ENCODE data around the gene ITPR1. TPM values are rescaled to one million over a fixed set of nuclear protein-coding genes. Genes with fewer than 3 reads are reported as not detected.

Gene ITPR1
- total RNA-seq, 2 donors from 2014 or later = 29.3 to 29.8 TPM

DNA sequence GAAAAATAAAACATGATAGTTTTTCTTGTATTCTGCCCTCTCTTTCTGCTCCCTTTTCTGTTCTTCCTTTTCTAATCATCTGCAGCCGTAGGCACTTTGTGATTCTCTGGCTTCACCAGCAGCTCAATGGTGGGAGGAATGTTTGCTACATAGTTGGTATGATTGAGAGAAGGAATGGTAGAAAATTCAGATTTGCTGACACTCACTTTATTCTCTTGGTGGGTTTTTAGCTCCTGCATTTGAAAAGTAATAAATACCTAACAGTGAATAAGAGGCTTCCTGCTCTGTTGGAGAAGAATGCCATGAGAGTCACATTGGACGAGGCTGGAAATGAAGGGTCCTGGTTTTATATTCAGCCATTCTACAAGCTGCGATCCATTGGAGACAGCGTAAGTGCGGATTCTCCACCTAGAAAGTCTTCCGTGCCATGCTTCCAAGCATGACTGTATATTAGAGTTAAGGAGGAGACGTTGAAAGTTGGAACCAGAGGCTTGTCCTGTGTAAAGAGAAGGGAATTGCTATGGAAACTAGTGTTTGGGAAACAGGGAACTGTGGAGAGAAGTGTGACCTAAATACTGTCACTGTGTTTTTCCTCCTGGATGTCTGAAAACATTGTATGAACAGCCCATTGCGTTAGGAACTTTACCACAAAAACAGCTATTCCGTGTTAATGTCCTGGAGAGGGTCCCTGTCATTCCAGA is 148.9 kb downstream of the ITPR1 start:
- Histone ChIP-seq H3K4me1 (no peaks in the 10 kb centered on the region), H3K27ac (no peak overlapping the region), H3K9me3 (no peaks in the 10 kb centered on the region), H3K36me3 (replicated peaks in 1 of 2; ENCODE audit: insufficient read depth in 1 of 2, low read depth in 2 of 2) (no peaks in the 10 kb centered on the region), H3K27me3 (no peaks in the 10 kb centered on the region), H3K4me3 (no peak overlapping the region)
- WGBS, 2 donors = 81 to 88% methylated on average over 9 of the region's 9 CpGs
- ATAC-seq (no peak), DNase-seq (no peak)
- intact Hi-C loops (cut with DNase I) = no loop called here
- TF ChIP-seq, protein P1, sequence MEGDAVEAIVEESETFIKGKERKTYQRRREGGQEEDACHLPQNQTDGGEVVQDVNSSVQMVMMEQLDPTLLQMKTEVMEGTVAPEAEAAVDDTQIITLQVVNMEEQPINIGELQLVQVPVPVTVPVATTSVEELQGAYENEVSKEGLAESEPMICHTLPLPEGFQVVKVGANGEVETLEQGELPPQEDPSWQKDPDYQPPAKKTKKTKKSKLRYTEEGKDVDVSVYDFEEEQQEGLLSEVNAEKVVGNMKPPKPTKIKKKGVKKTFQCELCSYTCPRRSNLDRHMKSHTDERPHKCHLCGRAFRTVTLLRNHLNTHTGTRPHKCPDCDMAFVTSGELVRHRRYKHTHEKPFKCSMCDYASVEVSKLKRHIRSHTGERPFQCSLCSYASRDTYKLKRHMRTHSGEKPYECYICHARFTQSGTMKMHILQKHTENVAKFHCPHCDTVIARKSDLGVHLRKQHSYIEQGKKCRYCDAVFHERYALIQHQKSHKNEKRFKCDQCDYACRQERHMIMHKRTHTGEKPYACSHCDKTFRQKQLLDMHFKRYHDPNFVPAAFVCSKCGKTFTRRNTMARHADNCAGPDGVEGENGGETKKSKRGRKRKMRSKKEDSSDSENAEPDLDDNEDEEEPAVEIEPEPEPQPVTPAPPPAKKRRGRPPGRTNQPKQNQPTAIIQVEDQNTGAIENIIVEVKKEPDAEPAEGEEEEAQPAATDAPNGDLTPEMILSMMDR (IDR thresholded peaks at IDR 0.05) = no peak
- no peak for TF ChIP-seq POLR2A (IDR thresholded peaks at IDR 0.05)

DNA sequence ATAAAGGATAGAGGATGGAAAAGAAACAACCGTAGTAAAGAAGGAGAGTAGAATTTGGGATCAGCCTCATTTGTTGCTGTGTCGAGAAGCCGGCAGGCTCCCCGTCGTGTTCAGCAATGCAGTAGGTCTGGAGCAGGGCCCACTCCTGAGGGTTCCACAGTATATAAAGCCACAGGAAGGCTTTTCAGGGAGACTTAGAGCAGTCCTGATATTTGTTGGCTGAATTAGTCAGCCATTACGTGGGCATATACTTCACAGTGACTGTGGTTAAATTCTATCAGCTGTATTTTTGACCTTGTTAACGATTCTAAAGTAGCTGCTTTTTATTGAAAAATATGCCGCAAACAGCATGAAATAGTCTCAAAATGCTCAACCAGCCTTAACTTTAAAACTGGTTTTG is 149.5 kb downstream of the ITPR1 start:
- no peaks in the 10 kb centered on the region for H3K36me3 ChIP-seq (replicated peaks in 1 of 2; ENCODE audit: insufficient read depth in 1 of 2, low read depth in 2 of 2)
- no peak for DNase-seq
- WGBS, 2 donors = 82 to 85% methylated on average over 8 of the region's 8 CpGs

DNA sequence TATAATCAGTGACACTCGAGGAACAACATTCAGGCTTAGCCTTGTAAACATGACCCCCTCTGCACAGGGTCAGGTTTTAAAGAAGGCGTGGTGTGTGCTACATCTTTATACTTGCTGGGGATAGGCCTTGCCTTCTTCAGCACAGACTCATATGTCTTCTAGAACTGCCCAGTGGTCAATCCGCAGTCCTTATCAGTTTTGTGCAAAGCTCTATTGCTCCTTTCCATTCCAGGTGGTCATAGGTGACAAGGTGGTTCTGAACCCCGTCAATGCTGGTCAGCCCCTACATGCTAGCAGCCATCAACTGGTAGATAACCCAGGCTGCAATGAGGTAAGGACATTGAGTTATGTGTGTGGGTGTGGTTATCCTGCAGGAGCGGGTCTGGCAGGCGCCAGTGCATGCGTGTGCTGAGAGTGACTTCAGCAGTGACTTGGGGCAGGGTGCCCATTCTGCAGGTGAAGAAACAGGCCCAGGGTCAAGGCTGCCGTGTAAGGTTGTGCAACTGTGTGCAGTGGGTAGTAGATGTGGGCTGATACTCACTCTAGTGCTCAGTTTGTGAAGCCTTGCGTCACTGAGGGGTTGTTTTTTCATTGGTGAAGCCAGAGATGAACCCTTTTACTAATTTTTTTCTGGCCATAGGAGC is 150.9 kb downstream of the ITPR1 start:
- no peaks in the 10 kb centered on the region for H3K27me3 ChIP-seq
- DNase-seq (peak; percentile 23 to 38 (median 28)), ATAC-seq (peak; percentile 74)
- no peak for TF ChIP-seq POLR2A (IDR thresholded peaks at IDR 0.05)
- TF ChIP-seq, protein P1 (IDR thresholded peaks at IDR 0.05) = no peak
- no peaks in the 10 kb centered on the region for H3K36me3 ChIP-seq (replicated peaks in 1 of 2; ENCODE audit: insufficient read depth in 1 of 2, low read depth in 2 of 2)
- no peaks in the 10 kb centered on the region for H3K9me3 ChIP-seq
- intact Hi-C loops (cut with DNase I) = no loop called here
- H3K4me3 ChIP-seq = no peak overlapping the region
- no peaks in the 10 kb centered on the region for H3K4me1 ChIP-seq
- WGBS, 2 donors = 71 to 79% methylated on average over 9 of the region's 9 CpGs
- H3K27ac ChIP-seq = no peak overlapping the region

More for the DNA sequence above, 149.5 kb downstream of the ITPR1 start:
- no peaks in the 10 kb centered on the region for H3K4me1 ChIP-seq
- no peaks in the 10 kb centered on the region for H3K27me3 ChIP-seq
- intact Hi-C loops (cut with DNase I) = no loop called here
- H3K4me3 ChIP-seq = no peak overlapping the region
- no peak overlapping the region for H3K27ac ChIP-seq
- TF ChIP-seq, protein P1 (IDR thresholded peaks at IDR 0.05) = no peak
- TF ChIP-seq POLR2A (IDR thresholded peaks at IDR 0.05) = no peak
- ATAC-seq = no peak
- H3K9me3 ChIP-seq = no peaks in the 10 kb centered on the region

DNA sequence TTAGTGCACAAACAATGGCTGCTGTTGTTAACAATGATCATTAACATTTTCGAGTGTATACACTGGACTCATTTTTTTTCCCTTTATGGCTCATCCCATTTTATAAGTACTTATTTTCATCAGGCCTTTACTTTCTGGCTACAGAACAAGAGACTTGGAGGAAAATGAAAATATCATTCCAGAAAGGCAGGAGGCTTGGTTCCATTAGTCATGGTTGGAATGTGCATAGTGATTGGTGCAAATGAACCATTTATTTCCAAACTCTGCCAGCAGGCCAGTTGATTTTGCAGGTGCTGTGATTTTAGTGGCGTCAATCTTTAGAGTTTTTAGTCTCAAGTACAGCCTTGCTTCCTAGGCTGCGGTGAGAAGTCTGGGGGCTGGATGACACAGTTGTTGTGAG is 151.8 kb downstream of the ITPR1 start:
- H3K36me3 ChIP-seq (replicated peaks in 1 of 2; ENCODE audit: insufficient read depth in 1 of 2, low read depth in 2 of 2) = no peaks in the 10 kb centered on the region
- ATAC-seq (no peak), DNase-seq (no peak)
- H3K27ac ChIP-seq = no peak overlapping the region
- 82 to 96% methylated on average over 3 of the region's 3 CpGs for WGBS, 2 donors
- no peak overlapping the region for H3K4me3 ChIP-seq
- no peaks in the 10 kb centered on the region for H3K9me3 ChIP-seq
- no peaks in the 10 kb centered on the region for H3K27me3 ChIP-seq
- no peaks in the 10 kb centered on the region for H3K4me1 ChIP-seq
- intact Hi-C loops (cut with DNase I) = no loop called here
- TF ChIP-seq, protein P1 (IDR thresholded peaks at IDR 0.05) = no peak
- no peak for TF ChIP-seq POLR2A (IDR thresholded peaks at IDR 0.05)
